Measurements from ENCODE around the gene SYNPO.

SYNPO gene

DNA sequence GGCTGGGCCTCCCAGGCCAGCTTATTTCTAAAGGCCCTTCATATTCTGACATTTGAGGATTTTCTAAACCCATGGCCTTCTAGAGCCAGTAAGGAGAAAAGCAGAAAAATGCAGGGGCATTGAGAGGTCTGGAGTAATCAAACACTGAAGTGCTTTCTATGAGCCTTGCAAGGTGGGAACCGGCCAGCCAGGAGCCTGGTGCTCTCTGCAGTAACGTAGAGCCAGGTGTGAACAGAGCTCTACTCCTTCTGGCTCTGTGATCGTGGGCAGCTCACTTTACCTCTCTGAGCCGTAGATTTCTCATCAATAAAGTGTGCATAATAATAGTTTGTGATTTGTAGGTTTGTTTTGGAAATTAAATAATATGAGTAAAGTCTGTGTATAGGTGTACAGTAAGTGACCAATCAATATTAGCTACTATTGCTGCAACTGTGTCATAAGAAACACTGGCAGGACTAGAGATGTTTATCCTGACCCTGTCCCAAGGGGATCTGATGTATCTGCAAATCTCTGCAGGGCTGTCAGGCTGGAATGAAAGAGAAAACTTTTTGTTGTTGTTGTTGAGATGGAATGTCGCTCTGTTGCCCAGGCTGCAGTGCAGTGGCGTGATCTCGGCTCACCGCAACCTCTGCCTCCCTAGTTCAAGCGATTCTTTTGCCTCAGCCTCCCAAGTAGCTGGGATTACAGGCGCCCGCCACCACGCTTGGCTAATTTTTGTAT, 2.7 kb downstream of the SYNPO start:
- TF ChIP-seq, protein P1, sequence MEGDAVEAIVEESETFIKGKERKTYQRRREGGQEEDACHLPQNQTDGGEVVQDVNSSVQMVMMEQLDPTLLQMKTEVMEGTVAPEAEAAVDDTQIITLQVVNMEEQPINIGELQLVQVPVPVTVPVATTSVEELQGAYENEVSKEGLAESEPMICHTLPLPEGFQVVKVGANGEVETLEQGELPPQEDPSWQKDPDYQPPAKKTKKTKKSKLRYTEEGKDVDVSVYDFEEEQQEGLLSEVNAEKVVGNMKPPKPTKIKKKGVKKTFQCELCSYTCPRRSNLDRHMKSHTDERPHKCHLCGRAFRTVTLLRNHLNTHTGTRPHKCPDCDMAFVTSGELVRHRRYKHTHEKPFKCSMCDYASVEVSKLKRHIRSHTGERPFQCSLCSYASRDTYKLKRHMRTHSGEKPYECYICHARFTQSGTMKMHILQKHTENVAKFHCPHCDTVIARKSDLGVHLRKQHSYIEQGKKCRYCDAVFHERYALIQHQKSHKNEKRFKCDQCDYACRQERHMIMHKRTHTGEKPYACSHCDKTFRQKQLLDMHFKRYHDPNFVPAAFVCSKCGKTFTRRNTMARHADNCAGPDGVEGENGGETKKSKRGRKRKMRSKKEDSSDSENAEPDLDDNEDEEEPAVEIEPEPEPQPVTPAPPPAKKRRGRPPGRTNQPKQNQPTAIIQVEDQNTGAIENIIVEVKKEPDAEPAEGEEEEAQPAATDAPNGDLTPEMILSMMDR (IDR thresholded peaks at IDR 0.05; ENCODE audit: low read depth, low read length): no peak
- H3K4me3 ChIP-seq (ENCODE audit: low read depth, low read length): peak overlapping the region; percentile 66

GRCh38 chr5:150644058-150644457, 3.6 kb downstream of the SYNPO start:
- TF ChIP-seq, protein P1 (IDR thresholded peaks at IDR 0.05; ENCODE audit: low read depth, low read length): no peak
- no peak overlapping the region for H3K4me3 ChIP-seq (ENCODE audit: low read depth, low read length)

- TF ChIP-seq, protein P1 (IDR thresholded peaks at IDR 0.05; ENCODE audit: low read depth, low read length): no peak
- H3K4me3 ChIP-seq (ENCODE audit: low read depth, low read length): no peak overlapping the region
Measured at GRCh38 chr5:150644514-150644913, 4.1 kb downstream of the SYNPO start.

DNA sequence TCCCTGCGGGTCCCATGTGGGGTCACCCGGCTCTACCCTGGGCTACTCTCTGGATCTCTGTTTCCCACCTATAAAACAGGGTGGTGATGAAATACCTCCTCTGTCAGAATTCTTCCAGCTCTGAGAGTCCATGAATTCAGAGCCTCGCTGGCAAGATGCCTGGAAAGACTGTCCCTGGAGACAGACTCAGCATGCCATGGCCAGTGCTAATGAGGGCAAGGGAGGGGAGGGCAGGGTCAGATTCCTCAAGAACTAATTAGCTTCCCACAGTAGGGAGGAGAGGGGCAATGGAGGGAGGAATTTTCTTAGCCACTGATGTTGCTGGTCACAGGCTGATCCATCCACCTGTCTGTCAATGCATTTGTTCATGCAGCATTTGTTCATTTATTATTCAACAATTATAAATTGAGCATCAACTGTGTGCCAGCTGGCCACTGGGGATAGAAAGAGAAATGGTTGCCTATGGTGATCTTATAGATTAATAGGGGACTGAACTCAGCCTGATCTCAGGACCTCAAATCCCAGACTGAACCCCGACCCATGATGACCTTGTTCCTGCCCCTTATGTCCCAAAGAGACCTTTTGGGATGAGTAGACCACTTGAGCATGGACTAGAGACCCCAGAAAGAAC, 4.7 kb downstream of the SYNPO start:
- TF ChIP-seq, protein P1 (IDR thresholded peaks at IDR 0.05; ENCODE audit: low read depth, low read length): no peak
- H3K4me3 ChIP-seq (ENCODE audit: low read depth, low read length): no peak overlapping the region

GRCh38 chr5:150647275-150648251, 7.1 kb downstream of the SYNPO start:
- TF ChIP-seq, protein P1 (IDR thresholded peaks at IDR 0.05; ENCODE audit: low read depth, low read length): no peak
- H3K4me3 ChIP-seq (ENCODE audit: low read depth, low read length): no peak overlapping the region

DNA sequence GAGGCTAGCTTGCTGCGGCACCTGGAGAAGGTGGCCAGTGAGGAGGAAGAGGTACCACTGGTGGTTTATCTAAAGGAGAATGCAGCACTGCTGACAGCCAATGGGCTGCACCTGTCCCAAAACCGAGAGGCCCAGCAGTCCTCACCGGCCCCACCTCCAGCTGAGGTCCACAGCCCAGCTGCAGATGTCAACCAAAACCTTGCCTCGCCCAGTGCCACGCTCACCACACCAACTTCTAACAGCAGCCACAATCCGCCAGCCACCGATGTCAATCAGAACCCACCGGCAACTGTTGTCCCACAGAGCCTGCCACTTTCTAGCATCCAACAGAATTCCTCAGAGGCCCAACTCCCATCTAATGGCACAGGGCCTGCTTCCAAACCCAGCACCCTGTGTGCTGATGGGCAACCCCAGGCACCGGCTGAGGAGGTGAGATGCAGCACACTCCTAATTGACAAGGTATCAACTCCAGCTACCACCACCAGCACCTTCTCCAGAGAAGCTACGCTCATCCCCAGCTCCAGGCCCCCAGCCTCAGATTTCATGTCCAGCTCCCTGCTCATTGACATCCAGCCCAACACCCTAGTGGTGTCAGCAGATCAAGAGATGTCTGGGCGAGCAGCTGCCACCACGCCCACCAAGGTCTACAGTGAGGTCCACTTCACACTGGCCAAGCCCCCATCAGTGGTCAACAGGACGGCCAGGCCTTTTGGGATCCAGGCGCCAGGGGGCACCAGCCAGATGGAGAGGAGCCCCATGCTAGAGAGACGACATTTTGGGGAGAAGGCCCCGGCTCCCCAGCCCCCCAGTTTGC, 8.0 kb downstream of the SYNPO start:
- TF ChIP-seq, protein P1 (IDR thresholded peaks at IDR 0.05; ENCODE audit: low read depth, low read length): no peak
- no peak overlapping the region for H3K4me3 ChIP-seq (ENCODE audit: low read depth, low read length)

Measured in WI38 (cell line).